HG02852 (cell line): ENCODE data around the gene SAE1.

Experiments
- ATAC-seq: cut with Tn5 transposase; IDR thresholded peaks from one replicate; pipeline ENCODE4 v1.9.1; 2021; ENCODE audit warnings: mild to moderate bottlenecking, moderate library complexity; ENCODE audit not compliant: unreplicated experiment

The SAE1 gene

DNA sequence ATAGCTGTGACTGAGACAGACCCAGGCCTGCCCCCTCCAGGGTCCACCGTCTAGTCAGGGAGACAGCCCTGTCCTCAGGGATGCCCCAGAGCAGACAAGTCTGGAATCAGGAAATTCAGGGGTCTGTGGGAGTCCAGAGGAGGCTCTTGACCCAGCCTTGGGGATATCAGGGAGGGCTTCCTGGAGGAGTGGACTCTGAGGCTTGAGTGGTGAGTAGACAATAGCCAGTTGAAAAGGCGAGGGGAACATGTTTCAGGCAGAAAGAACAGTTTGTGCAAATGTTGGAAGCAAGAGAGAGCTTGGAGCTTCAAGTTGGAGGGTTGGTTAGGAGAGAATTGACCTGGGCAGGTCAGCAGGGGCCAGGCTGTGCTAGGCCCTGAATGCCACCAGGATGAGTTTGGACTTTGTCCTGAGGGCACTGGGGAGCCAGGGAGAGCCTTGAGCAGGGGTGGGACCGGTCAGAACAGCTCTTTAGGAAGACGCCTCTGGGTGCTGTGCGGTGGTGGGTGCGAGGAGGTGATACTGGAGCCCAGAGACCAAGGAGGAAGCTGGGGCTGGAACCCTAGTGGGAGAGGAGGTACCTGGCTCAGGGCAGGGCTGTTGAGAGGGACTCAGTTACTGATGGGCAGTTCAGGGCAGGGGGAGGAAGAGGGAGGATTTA, 128.4 kb downstream of the SAE1 start:
- no peak for ATAC-seq
